GM19240 (cell line): Measurements from ENCODE around the gene HYDIN.

Experiments
- DNase-seq: peaks from one replicate; pipeline ENCODE4 v3.0.0; 2011; ENCODE audit warnings: low spot score; ENCODE audit not compliant: insufficient read length

The HYDIN gene

GRCh38 chr16:71230122-71230845 lies at the start of gene HYDIN:
Gene HYDIN, minus strand, starts transcription at chr16:71230722. Its CDS starts 43,827 bp downstream, at chr16:71186895.
- no peak for DNase-seq

GRCh38 chr16:71276589-71277334 lies 46.2 kb upstream of the HYDIN start:
- no peak for DNase-seq

GRCh38 chr16:71273384-71273783 lies 42.9 kb upstream of the HYDIN start:
- no peak for DNase-seq

GRCh38 chr16:71264299-71264698 lies 33.8 kb upstream of the HYDIN start:
- DNase-seq: no peak

GRCh38 chr16:71263582-71263981 lies 33.1 kb upstream of the HYDIN start:
- DNase-seq: no peak

GRCh38 chr16:71262391-71262790 lies 31.9 kb upstream of the HYDIN start:
- DNase-seq: no peak

- DNase-seq: no peak
Measured at GRCh38 chr16:71260995-71261394, 30.5 kb upstream of the HYDIN start.

GRCh38 chr16:71259086-71259485 lies 28.6 kb upstream of the HYDIN start:
- no peak for DNase-seq

GRCh38 chr16:71258372-71258771 lies 27.9 kb upstream of the HYDIN start:
- no peak for DNase-seq

- DNase-seq: no peak
Measured at GRCh38 chr16:71257768-71258167, 27.2 kb upstream of the HYDIN start.

GRCh38 chr16:71255721-71256120 lies 25.2 kb upstream of the HYDIN start:
- no peak for DNase-seq

- DNase-seq: no peak
Measured at GRCh38 chr16:71254832-71255525, 24.5 kb upstream of the HYDIN start.

GRCh38 chr16:71250461-71251235 lies 20.1 kb upstream of the HYDIN start:
- DNase-seq: no peak

GRCh38 chr16:71249399-71249798 lies 18.9 kb upstream of the HYDIN start:
- DNase-seq: no peak

- no peak for DNase-seq
Measured at GRCh38 chr16:71247478-71247877, 17.0 kb upstream of the HYDIN start.

GRCh38 chr16:71246309-71246708 lies 15.8 kb upstream of the HYDIN start:
- DNase-seq: no peak

GRCh38 chr16:71244521-71244920 lies 14.0 kb upstream of the HYDIN start:
- DNase-seq: no peak

- no peak for DNase-seq
Measured at GRCh38 chr16:71242601-71243000, 12.1 kb upstream of the HYDIN start.

- DNase-seq: no peak
Measured at GRCh38 chr16:71242036-71242435, 11.5 kb upstream of the HYDIN start.

- DNase-seq: no peak
Measured at GRCh38 chr16:71229344-71229743, 1.2 kb downstream of the HYDIN start.
